K562 (cell line): ENCODE measurements around the gene AMPD3. TPM values are rescaled to one million over a fixed set of nuclear protein-coding genes. Genes with fewer than 3 reads are reported as not detected.
A peak's percentile ranks its signal among the peaks of the same experiment; 100 is the strongest.

ENCODE experiments used
- ARID3B ChIP-seq: fragments of 250-450 bp; sonication (Bioruptor Pico); IDR thresholded peaks from 2 replicates; pipeline ENCODE4 v1.4.0; 2020; ENCODE audit warnings: borderline replicate concordance
- CC2D1A ChIP-seq: fragments of 450-650 bp; IDR thresholded peaks from 2 replicates; pipeline ENCODE4 v1.6.1; 2017; ENCODE audit warnings: mild to moderate bottlenecking
- CLOCK ChIP-seq: fragments of 250-450 bp; sonication (Bioruptor Pico); IDR thresholded peaks from 2 replicates; pipeline ENCODE4 v1.4.0; 2020; ENCODE audit warnings: mild to moderate bottlenecking, moderate library complexity, borderline replicate concordance
- CXXC5 ChIP-seq: fragments of 250-450 bp; sonication (Bioruptor Pico); IDR thresholded peaks from 2 replicates; pipeline ENCODE4 v1.8.0; 2022; ENCODE audit warnings: inconsistent platforms, mild to moderate bottlenecking, moderate library complexity
- EHMT2 ChIP-seq: fragments of 450-650 bp; IDR thresholded peaks from 2 replicates; pipeline ENCODE4 v1.6.1; 2018; ENCODE audit warnings: antibody characterized with exemption
- HCFC1 ChIP-seq: IDR thresholded peaks from 2 replicates; pipeline ENCODE4 v1.6.1; 2012; ENCODE audit warnings: low read depth, low read length, improper control_type of control experiment
- HDAC3 ChIP-seq: fragments of 450-650 bp; IDR thresholded peaks from 2 replicates; pipeline ENCODE4 v1.6.1; 2018; ENCODE audit warnings: borderline replicate concordance, mild to moderate bottlenecking, moderate library complexity; ENCODE audit not compliant: partially characterized antibody
- HOMEZ ChIP-seq: fragments of 250-450 bp; sonication (Bioruptor Pico); IDR thresholded peaks from 2 replicates; pipeline ENCODE4 v1.4.0; 2020; ENCODE audit warnings: mild to moderate bottlenecking, moderate library complexity
- KLF10 ChIP-seq: fragments of 250-450 bp; sonication (Bioruptor Pico); IDR thresholded peaks from 2 replicates; pipeline ENCODE4 v1.6.1; 2021; ENCODE audit warnings: matching md5 sums
- KLF16 ChIP-seq: IDR thresholded peaks from 2 replicates; pipeline ENCODE4 v1.6.1; 2016; ENCODE audit warnings: antibody characterized with exemption
- MAX ChIP-seq: sonication (generic); formaldehyde crosslinking; IDR thresholded peaks from 2 replicates; pipeline ENCODE4 v1.9.0; 2022; ENCODE audit warnings: mild to moderate bottlenecking, missing genetic modification reagents
- MIER1 ChIP-seq: fragments of 450-650 bp; IDR thresholded peaks from 2 replicates; pipeline ENCODE4 v1.6.1; 2016; ENCODE audit warnings: antibody characterized with exemption, mild to moderate bottlenecking, low read depth
- NCOR1 ChIP-seq: fragments of 450-650 bp; IDR thresholded peaks from 2 replicates; pipeline ENCODE4 v1.6.1; 2016; ENCODE audit warnings: mild to moderate bottlenecking, moderate library complexity
- PHTF2 ChIP-seq: fragments of 250-450 bp; sonication (Bioruptor Pico); IDR thresholded peaks from 2 replicates; pipeline ENCODE4 v1.5.0; 2021; ENCODE audit warnings: mild to moderate bottlenecking
- RBFOX2 ChIP-seq: fragments of 200-400 bp; formaldehyde crosslinking; IDR thresholded peaks from 2 replicates; pipeline ENCODE4 v1.6.1; 2017; ENCODE audit warnings: low read depth, mild to moderate bottlenecking, low read length, moderate library complexity
- SRSF3 ChIP-seq: fragments of 200-400 bp; formaldehyde crosslinking; IDR thresholded peaks from 2 replicates; pipeline ENCODE4 v1.6.1; 2016; ENCODE audit warnings: mild to moderate bottlenecking, low read length, moderate library complexity; ENCODE audit not compliant: insufficient read depth
- SUPT5H ChIP-seq: fragments of 450-650 bp; IDR thresholded peaks from 2 replicates; pipeline ENCODE4 v1.6.1; 2016
- TEAD4 ChIP-seq, 2 experiments: sonication (generic) in 1 of 2; formaldehyde crosslinking in 1 of 2; IDR thresholded peaks; 2 replicates each; pipeline versions ENCODE4 v1.6.1 to v1.8.0; 2012 to 2022; ENCODE audit warnings: borderline replicate concordance in 1 of 2, inconsistent platforms in 1 of 2, low read length in 1 of 2, mild to moderate bottlenecking in 1 of 2, missing genetic modification reagents in 1 of 2
- ZBTB11 ChIP-seq, 3 experiments: fragments of 200-800 bp in 1 of 3; fragments of 250-450 bp in 1 of 3; fragments of 450-650 bp in 1 of 3; sonication (Bioruptor Pico) in 1 of 3; sonication (Bioruptor generic) in 1 of 3; formaldehyde crosslinking in 1 of 3; IDR thresholded peaks; 2 replicates each; pipeline versions ENCODE4 v1.6.1 to v1.8.0; 2016 to 2022; ENCODE audit warnings: mild to moderate bottlenecking in 2 of 3, missing genetic modification characterization in 2 of 3, missing compliant biosample characterization in 1 of 3, moderate library complexity in 1 of 3
- ZNF561 ChIP-seq: fragments of 450-650 bp; formaldehyde crosslinking; conservative IDR thresholded peaks from 2 replicates; pipeline ENCODE4 v1.4.0; 2020; ENCODE audit warnings: mild to moderate bottlenecking, moderate library complexity
- polyA plus RNA-seq, 8 experiments: library from polyadenylated mRNA; depleted of rRNA in 4 of 8; stranded (reverse) in 5 of 8; unstranded in 3 of 8; fragments of >200 nt; fragmentation: Nextera tagmentation in 2 of 8; fragmentation: Illumina TruSeq in 1 of 8; extraction: Ambion mirVana in 2 of 8; extraction: Trizol in 1 of 8; gene quantifications; 2 replicates each; pipeline versions ENCODE4 v1.2.1 to v1.2.3, GENCODE V29; 2011 to 2014; ENCODE audit warnings: inconsistent platforms in 1 of 8, missing spikeins in 1 of 8
- total RNA-seq, 7 experiments: library from RNA; depleted of rRNA in 6 of 7; stranded (reverse); fragments of >200 nt in 6 of 7; fragmentation: Illumina TruSeq in 2 of 7; extraction: Trizol in 2 of 7; gene quantifications; 2 replicates each; pipeline versions ENCODE4 v1.2.1 to v1.2.3, GENCODE V29; 2011 to 2021; ENCODE audit warnings: low replicate concordance in 1 of 7

The AMPD3 gene
- total and polyA plus RNA-seq, 9 of the 15 experiments (the other 6 are each of a cell fraction or from before 2014, with no cell fraction given), result 4.4 to 23.6 (median 11.2) TPM

- TF ChIP-seq CLOCK (CRISPR knock-in tag) (no peak), NCOR1 (peak; percentile 87), ARID3B (CRISPR knock-in tag) (no peak), HDAC3 (no peak), MIER1 (no peak), PHTF2 (CRISPR knock-in tag) (no peak), EHMT2 (no peak), MAX (CRISPR knock-in tag) (peak; percentile 32; the same call in 1 of the 2 replicates), HCFC1 (no peak), ZNF561 (CRISPR knock-in tag) (no peak), CC2D1A (peak; percentile 35; the same call in 1 of the 2 replicates), KLF16 (peak; percentile 83; the same call in 1 of the 2 replicates), RBFOX2 (no peak), HOMEZ (no peak), ZBTB11 (CRISPR knock-in tag; IDR thresholded peaks at IDR 0.05) (no peak; a peak in 1 of 6 replicates), CXXC5 (CRISPR knock-in tag) (no peak), TEAD4 (IDR thresholded peaks at IDR 0.05; ENCODE audit: low read length) (peak; percentile 93), TEAD4 (CRISPR knock-in tag; IDR thresholded peaks at IDR 0.05; ENCODE audit: borderline replicate concordance) (no peak), SUPT5H (no peak), KLF10 (CRISPR knock-in tag) (no peak), SRSF3 (no peak)
Measured at GRCh38 chr11:10456519-10456918, 1.5 kb downstream of the AMPD3 start (continued).
